RPMI7951 (cell line): ENCODE results near the gene ACTRT2. TPM values are rescaled to one million over a fixed set of nuclear protein-coding genes. Genes with fewer than 3 reads are reported as not detected.

Source experiments
- DNase-seq: peaks from one replicate; pipeline ENCODE4 v3.0.0-alpha.2; 2012; ENCODE audit warnings: low read depth
- total RNA-seq: library from RNA; depleted of rRNA; stranded (reverse); fragments of >200 nt; shearing (Covaris generic); gene quantifications from 2 replicates; pipeline ENCODE4 v1.2.3, GENCODE V29; 2014

Gene ACTRT2
- total RNA-seq, 1 experiment from 2014 or later = not detected

DNA sequence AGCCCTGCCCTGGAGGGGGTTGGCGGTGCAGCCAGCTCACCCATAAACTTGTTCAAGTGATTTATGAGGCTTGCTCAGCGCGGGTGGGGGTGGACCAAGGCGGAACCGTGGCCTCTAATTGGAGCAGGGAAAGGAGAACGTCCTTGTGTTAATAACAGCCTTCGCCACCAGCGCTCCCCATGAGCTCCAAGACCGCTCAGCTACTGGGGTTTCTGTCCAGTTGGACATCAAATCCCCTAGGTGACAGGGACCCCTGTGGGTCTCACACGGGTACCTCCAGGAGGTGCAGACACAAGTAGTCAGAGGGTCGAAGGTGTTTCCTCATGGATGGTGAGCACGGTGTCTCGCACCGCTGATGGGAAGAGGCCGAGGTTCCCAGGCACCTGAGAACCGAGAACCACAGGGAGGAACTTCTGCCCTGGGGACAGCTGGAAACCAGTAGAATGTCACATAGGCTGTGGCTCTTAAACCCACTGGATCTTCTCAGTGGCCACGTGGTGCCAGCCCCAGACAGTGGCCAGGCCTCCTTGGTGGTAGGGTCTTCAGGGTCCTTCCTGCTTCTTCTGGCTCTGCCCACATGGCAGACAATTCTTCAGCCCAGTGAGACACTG is 3.7 kb upstream of the ACTRT2 start:
- DNase-seq = no peak

DNA sequence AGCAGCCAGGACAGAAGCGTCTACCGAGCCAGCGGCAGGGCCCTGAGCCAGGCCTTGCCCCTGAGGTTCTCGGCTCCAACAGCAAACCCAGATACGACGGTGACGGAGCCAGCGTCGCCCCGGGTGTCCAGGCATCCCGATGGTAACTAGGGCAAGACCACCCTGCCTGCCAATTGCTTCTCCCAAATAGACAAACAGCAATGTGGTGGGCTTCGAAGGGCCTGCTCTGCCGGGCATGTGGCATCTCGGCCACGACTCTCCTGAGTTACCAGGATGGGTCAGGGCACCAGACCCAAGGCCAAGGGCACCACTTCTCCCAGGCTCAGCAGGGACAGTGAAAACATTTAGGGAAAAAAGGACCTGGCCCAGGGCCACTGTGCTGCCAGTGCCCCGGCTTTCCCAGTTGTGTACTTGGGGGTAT is 3.2 kb upstream of the ACTRT2 start:
- DNase-seq = no peak

DNA sequence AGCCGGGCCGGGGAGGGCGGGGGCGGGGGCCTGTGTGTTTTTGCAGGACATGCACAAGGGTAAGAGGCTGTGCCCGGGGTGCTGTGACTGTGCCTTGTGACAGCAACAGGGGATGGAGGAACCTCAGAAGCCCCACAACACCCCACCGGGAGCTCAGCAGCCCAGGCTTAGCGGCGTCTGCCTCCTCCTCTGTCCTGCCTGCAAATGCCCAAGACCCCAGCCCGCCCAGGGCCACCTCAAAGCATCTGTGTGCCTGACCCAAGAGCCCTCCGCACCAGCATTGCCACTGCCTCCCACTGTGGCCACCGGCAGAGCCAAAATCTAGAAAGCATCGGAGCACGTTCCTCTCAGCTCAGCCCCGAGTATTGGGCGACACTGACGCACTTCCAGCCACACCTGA is 2.7 kb upstream of the ACTRT2 start:
- DNase-seq = no peak

DNA sequence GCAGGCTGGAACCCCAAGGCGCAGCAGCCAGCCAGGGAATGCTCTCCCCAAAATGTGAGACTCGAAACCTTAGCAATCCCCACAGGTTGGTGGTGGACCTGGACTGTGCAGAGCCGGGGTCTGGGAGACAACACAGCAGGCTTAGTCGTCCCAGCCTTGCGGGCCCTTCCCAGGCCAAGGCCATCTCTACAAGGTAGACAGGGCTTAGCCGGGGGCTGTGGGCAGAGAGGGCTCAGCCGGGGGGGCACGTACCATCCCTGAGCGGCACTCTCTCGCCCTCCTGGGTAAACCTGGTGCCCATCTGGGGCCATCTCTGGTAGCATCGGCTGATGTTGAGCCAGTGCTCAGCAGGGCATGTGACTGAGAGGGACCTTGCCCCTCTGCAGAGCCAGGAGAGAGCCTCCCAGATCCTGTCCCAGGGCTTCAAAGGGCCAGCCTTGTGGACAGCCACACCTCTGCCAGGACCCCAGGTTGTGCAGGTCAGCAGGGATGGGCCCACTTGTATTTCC is 2.2 kb upstream of the ACTRT2 start:
- DNase-seq = no peak

DNA sequence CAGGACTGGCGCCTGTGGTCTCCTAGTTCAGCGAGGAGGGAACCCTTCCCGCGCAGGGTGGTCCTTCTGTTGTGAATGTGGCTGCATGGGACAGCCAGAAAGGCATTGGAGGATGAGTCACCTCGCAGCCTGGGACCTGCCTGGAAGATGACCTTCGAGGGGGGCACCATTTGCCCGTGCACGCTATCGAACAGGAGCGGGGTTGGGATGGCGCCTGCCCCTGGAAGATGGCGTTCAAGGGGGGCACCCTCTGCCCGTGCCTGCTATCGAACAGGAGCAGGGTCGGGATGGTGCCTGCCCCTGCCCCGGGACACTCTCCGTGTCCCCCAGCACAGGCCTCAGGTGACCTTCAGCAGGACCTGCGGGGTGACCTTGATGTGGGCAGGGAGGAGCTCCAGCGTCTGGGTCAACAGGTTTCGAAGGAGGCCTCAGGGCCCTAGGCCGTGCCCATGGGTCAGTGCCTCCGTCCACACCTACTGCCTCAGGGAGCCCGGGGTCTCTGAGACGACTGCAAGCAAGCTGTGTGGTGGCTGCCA is 1.7 kb upstream of the ACTRT2 start:
- DNase-seq = no peak

DNA sequence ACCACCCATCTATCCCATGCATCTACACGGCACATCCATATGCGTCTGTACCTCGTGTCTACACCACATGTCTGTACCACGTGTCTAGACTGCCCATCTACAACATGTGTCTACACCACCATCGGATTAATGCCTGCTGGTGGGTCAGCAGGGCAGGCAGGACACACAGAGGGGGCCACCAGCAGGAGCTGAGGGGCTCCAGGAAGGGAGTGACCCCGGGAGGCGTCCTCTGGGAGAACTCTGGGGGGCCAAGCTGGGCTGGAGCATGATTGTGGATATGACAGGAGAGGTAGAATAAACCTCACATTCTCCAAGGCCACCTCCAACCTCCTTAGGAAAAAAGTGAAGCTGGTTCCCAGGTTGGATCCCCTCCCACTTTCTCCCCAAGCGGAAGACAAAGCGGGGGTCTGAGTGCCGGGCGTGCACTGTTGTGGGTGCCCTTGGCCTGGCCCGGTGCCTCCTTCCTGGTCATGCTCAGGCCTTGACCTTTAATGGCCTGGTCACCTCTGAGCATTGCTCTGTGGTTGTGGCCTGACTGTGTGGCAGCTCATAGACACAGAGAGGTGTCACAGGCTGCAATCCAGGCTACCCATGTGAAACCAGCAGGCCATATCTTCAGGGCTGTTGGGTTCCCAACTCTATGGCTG is 881 bp upstream of the ACTRT2 start:
- no peak for DNase-seq

DNA sequence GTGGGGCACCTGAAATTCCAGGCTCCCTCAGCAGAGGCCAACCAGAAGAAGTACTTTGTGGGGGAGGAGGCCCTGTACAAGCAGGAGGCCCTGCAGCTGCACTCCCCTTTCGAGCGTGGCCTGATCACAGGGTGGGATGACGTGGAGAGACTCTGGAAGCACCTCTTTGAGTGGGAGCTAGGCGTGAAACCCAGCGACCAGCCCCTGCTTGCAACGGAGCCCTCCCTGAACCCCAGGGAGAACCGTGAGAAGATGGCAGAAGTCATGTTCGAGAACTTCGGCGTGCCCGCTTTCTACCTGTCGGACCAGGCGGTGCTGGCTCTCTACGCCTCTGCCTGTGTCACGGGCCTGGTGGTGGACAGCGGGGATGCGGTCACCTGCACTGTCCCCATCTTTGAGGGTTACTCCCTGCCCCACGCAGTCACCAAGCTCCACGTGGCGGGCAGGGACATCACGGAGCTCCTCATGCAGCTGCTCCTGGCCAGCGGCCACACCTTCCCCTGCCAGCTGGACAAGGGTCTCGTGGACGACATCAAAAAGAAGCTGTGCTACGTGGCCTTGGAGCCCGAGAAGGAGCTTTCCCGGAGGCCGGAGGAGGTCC is 634 bp downstream of the ACTRT2 start:
- DNase-seq = no peak

DNA sequence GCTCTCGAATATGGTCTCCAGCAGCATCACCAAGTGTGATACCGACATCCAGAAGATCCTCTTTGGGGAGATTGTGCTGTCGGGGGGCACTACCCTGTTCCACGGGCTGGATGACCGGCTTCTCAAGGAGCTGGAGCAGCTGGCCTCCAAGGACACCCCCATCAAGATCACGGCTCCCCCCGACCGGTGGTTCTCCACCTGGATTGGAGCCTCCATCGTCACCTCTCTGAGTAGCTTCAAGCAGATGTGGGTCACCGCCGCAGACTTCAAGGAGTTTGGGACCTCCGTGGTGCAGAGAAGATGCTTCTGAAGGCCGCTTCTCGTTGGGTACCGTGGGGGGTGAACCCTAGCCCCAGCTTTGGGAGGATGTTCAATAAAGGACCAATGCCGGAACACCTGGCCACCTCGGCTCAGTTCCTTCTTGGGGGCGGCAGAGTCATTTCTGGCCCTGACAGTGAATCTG is 1.3 kb downstream of the ACTRT2 start:
- DNase-seq = no peak

DNA sequence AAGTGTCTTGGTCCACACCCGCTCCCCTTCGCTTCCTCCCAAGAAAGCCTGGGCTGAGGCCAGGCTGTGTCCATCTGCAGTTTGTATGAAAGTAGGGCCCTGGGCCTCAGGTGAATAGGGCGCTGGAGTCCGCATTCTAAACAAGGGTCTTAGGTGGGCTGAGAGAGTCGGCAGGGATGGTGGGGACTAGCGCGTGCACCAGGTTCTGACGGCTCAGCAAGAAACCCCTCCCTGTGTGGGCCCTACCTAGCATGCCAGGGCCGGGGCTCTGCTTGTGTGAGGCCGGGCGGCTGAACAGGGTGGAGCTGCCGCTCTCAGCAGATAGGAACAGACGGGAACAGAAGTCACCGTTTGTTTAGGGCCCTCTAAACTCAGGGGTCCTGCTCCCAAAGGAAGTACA is 1.7 kb downstream of the ACTRT2 start:
- no peak for DNase-seq

DNA sequence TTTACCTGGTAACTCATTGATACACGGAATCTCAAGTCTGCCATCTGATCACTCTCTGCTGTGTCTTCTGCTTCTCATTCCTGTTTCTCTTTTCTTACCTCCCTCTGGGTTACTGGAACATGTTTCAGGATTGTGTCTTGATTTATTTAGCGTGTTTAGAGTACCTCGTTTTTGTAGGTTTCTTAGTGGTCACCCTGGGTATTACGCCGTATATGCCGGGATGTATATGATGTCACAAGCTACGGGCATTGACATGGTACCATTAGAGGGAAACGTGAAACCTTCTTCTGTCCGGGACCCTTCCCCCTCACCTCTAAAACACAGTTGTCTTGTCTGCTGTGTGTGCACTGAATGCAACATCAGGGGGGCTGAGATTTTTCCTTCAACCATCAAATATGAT is 2.8 kb downstream of the ACTRT2 start:
- DNase-seq = no peak

DNA sequence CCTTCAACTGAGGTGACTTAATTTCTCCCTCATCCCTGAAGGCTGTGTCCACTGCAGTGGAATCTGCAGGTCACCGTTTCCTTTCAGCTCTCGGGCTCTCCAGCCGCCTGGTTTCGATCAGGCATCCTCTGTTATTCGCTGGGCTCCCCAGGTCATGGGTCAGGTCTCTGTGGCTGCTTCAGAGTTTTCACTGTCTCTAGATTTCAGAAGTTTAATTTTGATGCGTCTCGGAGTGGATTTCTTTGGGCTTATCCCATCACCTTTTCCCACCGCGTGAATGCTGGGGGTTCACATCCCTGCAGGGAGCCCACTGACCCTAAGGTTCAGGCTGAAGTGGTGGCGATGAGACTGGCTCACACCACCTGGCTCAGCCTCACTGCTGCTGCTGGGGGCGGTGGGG is 3.3 kb downstream of the ACTRT2 start:
- no peak for DNase-seq

DNA sequence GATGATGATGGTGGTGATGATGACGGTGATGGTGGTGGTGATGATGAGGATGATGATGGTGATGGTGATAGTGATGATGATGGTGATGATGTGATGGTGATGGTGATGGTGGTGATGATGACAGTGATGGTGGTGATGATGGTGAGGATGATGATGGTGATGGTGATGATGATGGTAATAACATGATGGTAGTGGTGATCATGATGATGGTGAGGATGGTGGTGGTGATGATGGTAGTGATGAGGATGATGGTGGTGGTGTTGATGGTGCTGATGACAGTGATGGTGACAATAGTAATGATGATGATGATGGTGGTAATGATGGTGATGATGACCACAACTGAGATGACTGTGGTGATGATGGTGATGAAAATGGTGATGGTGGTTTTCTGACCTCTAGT is 4.9 kb downstream of the ACTRT2 start:
- no peak for DNase-seq

DNA sequence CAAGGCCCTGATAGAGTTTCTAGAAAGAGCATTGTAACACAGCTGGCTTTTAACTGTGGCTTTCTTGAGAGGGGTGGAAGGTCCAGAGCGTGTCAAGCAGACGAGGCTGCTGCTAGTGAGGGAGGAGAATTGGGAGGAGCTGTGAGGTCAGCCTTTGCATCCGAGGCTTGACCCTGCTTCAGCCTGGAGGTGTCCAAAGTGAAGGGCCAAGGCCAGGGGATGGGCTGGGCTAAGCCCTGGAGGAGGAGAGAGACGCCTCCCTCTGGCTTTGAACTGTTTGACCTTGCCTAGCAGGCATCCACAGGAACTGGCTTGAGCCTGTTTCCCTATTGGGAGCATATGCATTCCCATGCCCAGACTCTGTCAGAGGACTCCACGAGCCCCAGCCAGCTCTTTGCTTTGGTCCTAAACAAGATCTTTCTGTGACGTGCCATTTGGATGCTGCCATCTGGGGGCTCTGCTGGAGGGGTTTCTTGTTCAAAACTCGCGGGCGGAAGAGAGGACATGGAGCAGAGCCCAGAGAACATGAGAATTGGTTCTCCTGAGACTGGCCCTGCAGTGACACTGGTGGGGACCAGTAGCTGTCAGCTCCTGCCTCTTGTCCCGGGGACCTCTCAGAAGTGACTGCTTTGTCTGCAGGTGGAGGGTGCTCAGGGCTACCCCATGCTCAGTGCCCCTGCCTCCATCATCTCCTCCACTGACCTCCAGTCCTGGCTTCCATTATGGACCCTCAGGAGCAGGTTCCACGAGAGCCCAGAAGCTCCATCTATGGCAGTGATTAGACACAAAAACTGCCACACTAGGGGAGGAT is 5.5 kb downstream of the ACTRT2 start:
- DNase-seq = no peak

DNA sequence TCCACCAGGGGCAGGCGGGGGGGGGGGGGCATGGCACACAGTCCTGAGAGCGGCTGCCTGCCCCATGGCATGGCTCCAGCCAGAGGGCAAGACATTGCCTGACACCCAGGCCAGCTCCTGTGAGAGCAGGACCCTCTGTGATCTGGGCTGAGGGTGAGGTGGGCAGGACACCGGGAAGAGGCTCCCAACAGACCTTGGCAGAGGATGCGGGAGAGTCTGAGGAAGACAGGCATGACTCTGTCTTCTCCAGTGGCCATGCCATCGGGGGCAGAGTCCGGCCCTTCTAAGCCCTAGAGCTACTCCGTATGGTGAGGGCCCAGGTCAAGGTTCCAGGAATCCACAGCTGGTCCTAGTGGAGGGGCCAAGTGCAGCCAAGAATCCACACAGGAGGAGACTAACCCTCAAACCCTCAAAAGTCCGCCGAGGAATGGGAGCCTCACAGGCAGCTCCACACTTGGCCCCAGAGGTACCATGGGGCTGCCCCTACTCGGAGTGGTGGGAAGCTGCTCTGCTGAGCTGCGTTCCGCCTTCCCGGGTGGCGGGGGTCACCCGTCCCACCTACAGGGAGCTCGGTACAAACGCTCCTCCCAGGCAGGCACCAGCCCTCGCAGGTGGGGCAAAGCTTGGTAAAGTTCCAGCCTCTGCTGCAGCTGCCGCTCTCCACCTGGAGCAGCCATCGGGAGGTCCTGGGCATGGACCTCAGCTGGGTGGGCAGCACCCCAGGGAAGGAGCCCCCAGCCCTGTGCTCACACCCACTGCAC is 6.5 kb downstream of the ACTRT2 start:
- DNase-seq = no peak

DNA sequence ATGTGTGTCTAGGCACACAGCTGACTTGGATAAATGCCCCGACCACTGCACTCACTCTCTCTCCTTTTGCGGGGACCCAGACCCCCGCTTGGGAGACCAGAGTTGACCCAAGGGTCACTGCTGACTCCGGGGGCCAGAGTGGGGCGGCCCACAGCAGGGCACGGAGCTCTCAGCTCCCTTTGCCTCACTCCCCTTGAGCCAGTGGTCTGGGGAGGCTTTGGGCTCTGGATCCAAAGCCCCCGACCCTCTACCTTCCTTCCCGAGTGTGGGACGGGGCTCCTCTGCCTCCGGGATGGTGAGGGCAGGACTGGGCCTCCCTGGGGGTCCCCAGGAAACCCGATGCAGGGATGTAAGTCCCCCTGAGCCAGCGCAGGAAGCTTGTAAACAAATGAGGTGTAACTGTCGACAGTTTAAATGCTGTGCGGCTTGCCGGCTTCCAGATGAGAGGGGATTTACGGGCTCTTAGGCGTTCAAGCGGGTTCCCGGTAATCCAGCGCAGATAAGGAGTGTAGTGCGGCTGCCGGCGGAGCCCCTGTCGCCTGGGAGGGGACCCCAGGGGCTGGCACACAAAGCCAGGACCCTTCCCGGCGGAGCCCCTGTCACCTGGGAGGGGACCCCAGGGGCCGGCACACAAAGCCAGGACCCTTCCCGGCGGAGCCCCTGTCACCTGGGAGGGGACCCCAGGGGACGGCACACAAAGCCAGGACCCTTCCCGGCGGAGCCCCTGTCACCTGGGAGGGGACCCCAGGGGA is 7.4 kb downstream of the ACTRT2 start:
- DNase-seq = no peak

DNA sequence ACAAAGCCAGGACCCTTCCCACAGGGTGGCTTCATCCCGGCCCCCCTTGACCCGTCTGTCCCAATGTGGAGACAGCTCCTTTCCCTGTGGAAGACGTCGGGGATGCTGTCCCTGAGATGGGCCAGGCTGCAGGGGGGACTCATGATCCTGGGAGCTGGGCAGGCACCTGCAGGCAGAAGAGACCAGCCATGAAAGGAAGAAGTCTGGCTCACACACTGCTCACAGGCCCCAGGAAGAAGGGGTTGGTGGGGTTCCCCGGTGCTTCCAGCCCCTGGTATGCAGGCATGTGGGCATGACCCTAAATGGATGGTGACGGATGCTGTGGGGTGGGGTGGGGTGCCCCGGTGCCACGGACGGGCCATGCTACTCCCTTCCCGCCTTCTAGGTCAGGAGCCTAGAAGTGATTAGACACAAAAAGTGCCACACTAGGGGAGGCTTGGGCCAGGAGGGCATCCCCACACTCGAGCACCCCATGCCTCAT is 8.3 kb downstream of the ACTRT2 start:
- no peak for DNase-seq

DNA sequence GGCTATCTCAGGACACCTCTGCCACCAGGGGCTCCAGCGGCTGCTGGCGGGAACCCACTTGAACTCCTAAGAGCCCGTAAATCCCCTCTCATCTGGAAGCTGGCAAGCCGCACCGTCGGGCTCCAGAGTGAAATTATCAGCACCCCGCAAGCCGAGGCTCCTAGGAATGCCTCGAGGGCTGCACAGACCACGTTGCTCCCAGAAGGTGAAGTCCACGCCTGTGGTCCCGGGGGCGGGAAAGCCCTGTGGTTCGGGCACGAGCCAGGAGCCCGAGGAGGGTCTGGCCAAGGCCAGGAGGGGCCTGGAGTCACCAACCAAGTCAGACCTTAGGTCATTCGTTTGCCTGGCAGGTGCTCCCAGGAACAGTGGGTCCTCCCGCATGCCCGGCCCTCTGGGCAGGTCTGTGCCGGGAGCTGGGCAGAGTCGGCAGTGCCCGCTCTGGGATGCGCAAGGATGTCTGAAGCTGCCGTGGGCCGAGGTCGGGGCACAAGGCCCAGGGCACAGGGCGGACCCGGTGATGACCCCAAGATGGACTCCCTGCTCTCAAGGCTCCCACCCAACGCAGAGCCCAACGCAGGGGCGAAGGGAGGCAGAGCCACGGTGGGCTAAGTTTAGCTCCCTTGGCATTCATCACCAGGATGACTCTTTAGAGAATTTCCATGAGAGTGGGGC is 8.9 kb downstream of the ACTRT2 start:
- no peak for DNase-seq

DNA sequence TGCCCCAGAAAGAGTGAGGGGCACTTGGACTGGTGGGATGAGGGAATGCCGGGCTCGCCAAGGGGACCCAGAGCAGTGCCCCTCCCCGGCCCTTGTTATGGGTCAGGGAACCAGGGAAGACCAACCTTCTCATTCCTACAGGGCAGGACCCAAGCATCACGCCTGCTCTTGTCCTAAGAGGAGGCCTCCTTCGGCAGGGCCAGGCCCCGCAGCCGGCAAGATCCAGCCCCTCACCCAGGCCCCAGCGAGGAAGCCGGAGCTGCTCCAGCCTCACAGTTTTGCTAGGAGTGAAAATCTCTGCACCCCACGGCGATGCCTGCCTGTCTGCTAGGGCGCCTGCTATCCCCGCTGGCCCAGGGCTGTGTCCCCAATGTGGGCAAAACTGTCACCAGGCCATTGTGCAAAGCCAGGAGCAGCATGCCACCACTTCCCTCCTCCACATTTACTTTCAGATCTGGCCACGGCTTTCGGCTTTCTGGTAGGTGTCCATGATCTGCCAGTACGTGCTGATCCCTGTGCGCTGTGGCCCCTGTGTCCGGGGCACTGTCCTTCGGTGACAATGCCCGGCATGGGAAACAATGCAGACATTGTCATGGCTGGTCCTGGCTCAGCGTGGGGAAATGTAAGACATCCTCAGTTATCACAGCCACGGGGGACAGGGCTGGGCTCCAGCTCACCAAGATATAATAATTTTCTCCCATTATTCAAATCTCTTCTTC is 9.6 kb downstream of the ACTRT2 start:
- DNase-seq = no peak
